ENCODE measurements around the gene TMEM123.

TMEM123 gene

GRCh38 chr11:102422817-102423712 lies 29.5 kb downstream of the TMEM123 start:
- TF ChIP-seq SIN3A (IDR thresholded peaks at IDR 0.05; ENCODE audit: borderline replicate concordance, insufficient read depth, low read length) (no peak), POLR2AphosphoS5 (IDR thresholded peaks at IDR 0.05; ENCODE audit: low read depth, low read length) (no peak), FOXP2 (optimal IDR thresholded peaks at IDR 0.05; ENCODE audit: borderline replicate concordance, extremely low read depth, extremely low read length, insufficient read depth) (no peak), REST (IDR thresholded peaks at IDR 0.05; ENCODE audit: insufficient read depth in 1 of 2, low read depth in 2 of 2, low read length in 2 of 2) (no peak), TAF1 (IDR thresholded peaks at IDR 0.05; ENCODE audit: borderline replicate concordance, insufficient read depth, low read length) (no peak)

GRCh38 chr11:102421261-102421660 lies 31.3 kb downstream of the TMEM123 start:
- TF ChIP-seq POLR2AphosphoS5 (IDR thresholded peaks at IDR 0.05; ENCODE audit: low read depth, low read length) (no peak), FOXP2 (optimal IDR thresholded peaks at IDR 0.05; ENCODE audit: borderline replicate concordance, extremely low read depth, extremely low read length, insufficient read depth) (no peak), REST (IDR thresholded peaks at IDR 0.05; ENCODE audit: insufficient read depth in 1 of 2, low read depth in 2 of 2, low read length in 2 of 2) (no peak)

- TF ChIP-seq POLR2AphosphoS5 (IDR thresholded peaks at IDR 0.05; ENCODE audit: low read depth, low read length): no peak
- no peak for TF ChIP-seq TAF1 (IDR thresholded peaks at IDR 0.05; ENCODE audit: borderline replicate concordance, insufficient read depth, low read length)
- TF ChIP-seq FOXP2 (optimal IDR thresholded peaks at IDR 0.05; ENCODE audit: borderline replicate concordance, extremely low read depth, extremely low read length, insufficient read depth): no peak
- TF ChIP-seq REST (IDR thresholded peaks at IDR 0.05; ENCODE audit: insufficient read depth in 1 of 2, low read depth in 2 of 2, low read length in 2 of 2): no peak
- no peak for TF ChIP-seq SIN3A (IDR thresholded peaks at IDR 0.05; ENCODE audit: borderline replicate concordance, insufficient read depth, low read length)
Observed at GRCh38 chr11:102420547-102420946, 32.0 kb downstream of the TMEM123 start.

GRCh38 chr11:102419181-102419580 lies 33.4 kb downstream of the TMEM123 start:
- no peak for TF ChIP-seq POLR2AphosphoS5 (IDR thresholded peaks at IDR 0.05; ENCODE audit: low read depth, low read length)
- no peak for TF ChIP-seq FOXP2 (optimal IDR thresholded peaks at IDR 0.05; ENCODE audit: borderline replicate concordance, extremely low read depth, extremely low read length, insufficient read depth)
- no peak for TF ChIP-seq TAF1 (IDR thresholded peaks at IDR 0.05; ENCODE audit: borderline replicate concordance, insufficient read depth, low read length)
- TF ChIP-seq REST (IDR thresholded peaks at IDR 0.05; ENCODE audit: insufficient read depth in 1 of 2, low read depth in 2 of 2, low read length in 2 of 2): no peak
- no peak for TF ChIP-seq SIN3A (IDR thresholded peaks at IDR 0.05; ENCODE audit: borderline replicate concordance, insufficient read depth, low read length)
